ENCODE measurements around the gene FAM222A.

- TF ChIP-seq POLR2A (IDR thresholded peaks at IDR 0.05; ENCODE audit: low read length) (no peak), GATA1 (IDR thresholded peaks at IDR 0.05; ENCODE audit: low read depth, low read length) (no peak)
Measured at GRCh38 chr12:109706747-109707469, 6.7 kb upstream of the FAM222A start.

Data from erythroblast (primary cell).